ENCODE measurements around the gene TARBP1. TPM values are rescaled to one million over a fixed set of nuclear protein-coding genes. Genes with fewer than 3 reads are reported as not detected.

TARBP1 gene
- total and polyA plus RNA-seq, 2 of the 4 experiments (the other 2 are of a cell fraction): 10.6 to 17.7 TPM

GRCh38 chr1:234345237-234345636, 133.7 kb downstream of the TARBP1 start:
- H2BK20ac ChIP-seq (ENCODE audit: low read depth, low read length): no peak overlapping the region
- no peak overlapping the region for H3K27ac ChIP-seq (ENCODE audit: insufficient read depth, low read length)
- H4K8ac ChIP-seq (ENCODE audit: low read depth in 2 of 2, low read length in 2 of 2): no peak overlapping the region
- ATAC-seq (ENCODE audit: low read depth): no peak
- CTCF ChIA-PET: no interaction called here
- no peak overlapping the region for H3K9ac ChIP-seq (ENCODE audit: low read depth, low read length)
- no peaks in the 10 kb centered on the region for H3K79me1 ChIP-seq (ENCODE audit: low read depth in 1 of 2, low read length in 2 of 2)
- DNase-seq: no peak
- intact Hi-C loops (cut with micrococcal nuclease): no loop called here
- POLR2A ChIA-PET (ENCODE audit: unreplicated experiment): no interaction called here
- no peak overlapping the region for H2AK9ac ChIP-seq (replicated peaks; ENCODE audit: low read depth, low read length, poor library complexity)
- H2BK120ac ChIP-seq (ENCODE audit: low read depth, low read length): no peak overlapping the region
- in situ Hi-C loops (cut with MboI; ENCODE audit: low sequenced_read_pairs): no loop called here
- no peak overlapping the region for H3K23ac ChIP-seq (ENCODE audit: low read depth, low read length)
- H2AK5ac ChIP-seq (ENCODE audit: low read depth, low read length): no peak overlapping the region
- H4K5ac ChIP-seq (ENCODE audit: low read depth, low read length): no peak overlapping the region
- peaks cover 6% of the 10 kb centered on the region for H3K27me3 ChIP-seq (ENCODE audit: control insufficient read depth, insufficient read depth, low read length)
- H3K14ac ChIP-seq (replicated peaks; ENCODE audit: low read depth, low read length): no peak overlapping the region
- no peaks in the 10 kb centered on the region for H3K4me1 ChIP-seq (ENCODE audit: control insufficient read depth, insufficient read depth, low read length)
- no peak overlapping the region for H2AFZ ChIP-seq (replicated peaks; ENCODE audit: low read length, poor library complexity)
- TF ChIP-seq ELK1 (IDR thresholded peaks at IDR 0.05; ENCODE audit: borderline replicate concordance, low read depth, low read length) (no peak), MXI1 (IDR thresholded peaks at IDR 0.05; ENCODE audit: borderline replicate concordance, low read depth, low read length) (no peak), CEBPB (IDR thresholded peaks at IDR 0.05; ENCODE audit: low read depth, low read length) (no peak), POLR2A (IDR thresholded peaks at IDR 0.05; ENCODE audit: low read depth, low read length) (no peak), CTCF (conservative IDR thresholded peaks at IDR 0.05; ENCODE audit: low read depth, low read length) (no peak), BHLHE40 (IDR thresholded peaks at IDR 0.05; ENCODE audit: low read depth, low read length) (no peak), FOS (IDR thresholded peaks at IDR 0.05; ENCODE audit: low read depth, low read length) (no peak), USF2 (IDR thresholded peaks at IDR 0.05; ENCODE audit: low read depth, low read length) (no peak), NFE2L2 (IDR thresholded peaks at IDR 0.05; ENCODE audit: low read depth, low read length) (no peak), RCOR1 (IDR thresholded peaks at IDR 0.05; ENCODE audit: insufficient replicate concordance, low read length) (no peak), RFX5 (IDR thresholded peaks at IDR 0.05; ENCODE audit: low read depth, low read length) (no peak), CHD1 (IDR thresholded peaks at IDR 0.05; ENCODE audit: low read depth, low read length) (no peak), RAD21 (IDR thresholded peaks at IDR 0.05; ENCODE audit: low read length) (no peak), MAZ (IDR thresholded peaks at IDR 0.05; ENCODE audit: borderline replicate concordance, low read depth, low read length) (no peak), MAFK (IDR thresholded peaks at IDR 0.05; ENCODE audit: low read depth, low read length) (no peak), SMC3 (IDR thresholded peaks at IDR 0.05; ENCODE audit: low read depth, low read length) (no peak)
- no CpG with 5 or more reads among the region's 1 CpG for WGBS, 2 experiments (ENCODE audit: extremely low coverage in 2 of 2, insufficient read length in 1 of 2)
- no peak overlapping the region for H3K4me3 ChIP-seq (ENCODE audit: insufficient read depth, low read depth, low read length)
- no peaks in the 10 kb centered on the region for H3K9me1 ChIP-seq (ENCODE audit: insufficient read depth, low read length)
- no peak overlapping the region for H3K4me2 ChIP-seq (ENCODE audit: low read depth, low read length)
- H3K18ac ChIP-seq (ENCODE audit: low read depth, low read length): no peak overlapping the region
- H3K4ac ChIP-seq (ENCODE audit: low read depth, low read length): no peak overlapping the region
- no TSS peak for BruUV-seq (replicated peaks)
- H4K91ac ChIP-seq (ENCODE audit: insufficient read depth, low read depth, low read length): no peak overlapping the region
- no peaks in the 10 kb centered on the region for H3K9me3 ChIP-seq (ENCODE audit: control insufficient read depth, insufficient read depth, low read length)
- no peak overlapping the region for H3K56ac ChIP-seq (ENCODE audit: extremely low read depth, insufficient read depth, low read length)
- dilution Hi-C loops (cut with HindIII; ENCODE audit: low sequenced_read_pairs, unreplicated experiment): no loop called here
- no peaks in the 10 kb centered on the region for H4K20me1 ChIP-seq (ENCODE audit: insufficient read depth, low read length)
- H2BK15ac ChIP-seq (ENCODE audit: low read depth, low read length): no peak overlapping the region
- no peaks in the 10 kb centered on the region for H3K36me3 ChIP-seq (ENCODE audit: control insufficient read depth, insufficient read depth, low read length)
- H2BK5ac ChIP-seq (ENCODE audit: low read depth, low read length, poor library complexity, severe bottlenecking): no peak overlapping the region

Measured in IMR-90 (cell line).